GM18868 (cell line): ENCODE data around the gene RBMS1.
A peak's percentile ranks its signal among the peaks of the same experiment; 100 is the strongest.

ENCODE experiments used
- ATAC-seq: cut with Tn5 transposase; IDR thresholded peaks from one replicate; pipeline ENCODE4 v1.9.1; 2021; ENCODE audit warnings: mild to moderate bottlenecking, moderate library complexity; ENCODE audit not compliant: unreplicated experiment

Gene RBMS1, protein sequence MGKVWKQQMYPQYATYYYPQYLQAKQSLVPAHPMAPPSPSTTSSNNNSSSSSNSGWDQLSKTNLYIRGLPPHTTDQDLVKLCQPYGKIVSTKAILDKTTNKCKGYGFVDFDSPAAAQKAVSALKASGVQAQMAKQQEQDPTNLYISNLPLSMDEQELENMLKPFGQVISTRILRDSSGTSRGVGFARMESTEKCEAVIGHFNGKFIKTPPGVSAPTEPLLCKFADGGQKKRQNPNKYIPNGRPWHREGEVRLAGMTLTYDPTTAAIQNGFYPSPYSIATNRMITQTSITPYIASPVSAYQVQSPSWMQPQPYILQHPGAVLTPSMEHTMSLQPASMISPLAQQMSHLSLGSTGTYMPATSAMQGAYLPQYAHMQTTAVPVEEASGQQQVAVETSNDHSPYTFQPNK

DNA sequence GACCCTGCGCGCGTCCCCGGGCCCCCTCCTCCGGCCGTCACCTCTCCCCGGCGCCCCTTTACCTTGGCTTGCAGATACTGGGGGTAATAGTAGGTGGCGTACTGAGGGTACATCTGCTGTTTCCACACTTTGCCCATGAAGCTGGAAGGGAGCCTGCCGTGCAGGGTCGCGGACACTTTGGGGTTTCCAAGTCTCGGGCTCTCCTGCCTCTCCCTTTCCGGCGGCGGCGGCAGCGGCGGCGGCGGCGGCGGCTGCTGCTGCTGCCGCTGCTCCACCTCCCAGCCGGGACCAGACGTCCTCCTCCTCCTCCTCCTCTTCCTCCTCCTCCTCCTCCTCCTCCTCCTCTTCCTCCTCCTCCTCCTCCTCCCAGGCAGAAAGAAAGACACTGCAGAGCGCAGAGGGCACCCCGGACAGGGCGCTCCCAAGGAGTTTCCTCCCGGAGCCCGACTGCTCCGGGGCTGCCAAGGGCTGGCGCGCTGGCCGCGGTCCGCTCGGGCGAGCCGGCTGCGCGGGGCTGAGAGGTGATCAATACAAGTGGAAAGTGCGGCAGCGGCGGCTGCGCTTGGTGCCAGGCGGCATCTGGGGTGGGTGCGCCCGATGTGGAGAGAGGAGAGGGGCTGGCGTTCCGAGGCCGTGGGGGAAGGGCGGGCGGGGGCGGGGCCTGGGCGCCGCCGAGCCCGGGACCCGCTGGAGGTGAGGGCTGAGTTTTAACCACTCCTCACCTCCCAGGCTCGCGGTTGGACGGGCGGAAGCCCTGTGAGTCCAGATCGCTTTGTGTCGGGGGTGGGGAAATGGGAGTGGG is at the start of gene RBMS1:
Gene RBMS1 (minus strand): TSS at position 581 of the 802 bp plus-strand sequence. CDS start 444 bp downstream, at position 137.
- no peak for ATAC-seq

DNA sequence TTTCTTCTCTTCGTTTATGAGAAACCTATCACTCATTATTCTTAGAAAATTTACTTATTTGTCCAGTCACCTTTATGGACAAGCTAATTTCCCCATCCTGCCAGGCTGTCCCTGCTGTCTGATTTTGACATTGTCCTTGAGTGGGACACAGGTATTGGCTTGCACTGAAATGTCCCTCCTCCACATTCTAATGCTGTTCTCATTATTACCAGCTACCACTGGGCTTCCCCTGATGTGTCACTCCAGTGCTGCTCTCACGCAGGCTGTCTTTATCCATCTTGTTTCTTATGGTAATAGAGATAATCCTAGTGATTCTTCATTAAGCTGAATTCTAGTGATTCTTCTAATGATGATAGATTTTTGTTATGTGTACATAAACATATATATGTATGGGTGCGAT is 48.1 kb upstream of the RBMS1 start:
- no peak for ATAC-seq

DNA sequence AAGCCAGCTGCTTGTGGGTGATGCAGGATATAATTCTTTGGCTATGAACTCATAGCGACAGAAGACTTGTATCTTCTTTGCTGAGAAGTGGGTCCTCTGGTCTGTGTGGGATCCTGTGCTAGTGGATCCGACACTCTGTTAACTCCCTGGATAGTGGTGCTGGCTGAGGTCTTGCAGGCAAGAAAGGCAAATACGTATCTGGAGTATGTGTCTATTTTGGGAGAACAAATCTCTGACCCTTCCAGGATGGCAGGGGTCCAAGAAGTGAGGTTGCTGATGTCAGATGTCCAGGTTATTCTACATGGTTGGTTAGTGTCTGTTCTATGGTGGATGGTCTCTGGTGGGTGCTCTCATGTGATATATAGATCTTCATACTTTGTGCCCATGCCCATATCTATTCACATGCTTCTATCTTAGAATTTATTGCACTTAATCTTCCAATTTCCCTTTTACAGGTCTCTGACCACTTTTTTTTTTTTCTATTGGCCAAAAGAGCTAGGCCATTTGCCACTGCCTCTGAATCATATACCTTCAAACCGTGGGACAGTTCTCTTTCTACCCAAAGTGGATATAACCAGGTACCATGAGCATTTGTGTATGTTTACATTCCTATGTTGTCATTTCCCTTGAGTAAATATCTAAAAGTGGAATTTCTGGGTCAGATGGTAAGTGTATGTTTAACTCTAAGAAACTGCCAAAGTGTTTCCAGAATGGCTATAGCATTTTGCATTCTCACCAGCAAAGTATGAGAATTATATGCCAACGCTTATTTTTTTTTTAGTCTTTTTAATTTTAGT is 45.1 kb upstream of the RBMS1 start:
- ATAC-seq = no peak

DNA sequence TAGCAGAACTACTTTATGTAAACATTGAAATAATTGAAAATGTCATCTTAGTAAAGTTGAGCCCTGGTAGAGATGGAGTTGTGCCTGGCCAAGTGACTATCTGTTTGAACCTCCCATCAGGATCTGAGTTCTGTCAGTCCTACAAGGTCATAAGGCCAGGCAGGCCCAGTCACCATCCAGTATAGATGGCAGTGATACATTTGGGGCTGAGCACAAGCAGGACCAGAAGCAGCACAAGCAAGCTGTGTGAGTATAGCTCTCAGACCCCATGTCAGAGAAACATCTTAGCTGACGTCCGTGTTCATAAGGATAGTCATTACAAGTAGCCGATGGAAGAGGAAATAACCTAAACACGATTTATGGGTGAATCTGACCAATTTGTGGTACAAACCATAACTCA is 44.5 kb upstream of the RBMS1 start:
- no peak for ATAC-seq

DNA sequence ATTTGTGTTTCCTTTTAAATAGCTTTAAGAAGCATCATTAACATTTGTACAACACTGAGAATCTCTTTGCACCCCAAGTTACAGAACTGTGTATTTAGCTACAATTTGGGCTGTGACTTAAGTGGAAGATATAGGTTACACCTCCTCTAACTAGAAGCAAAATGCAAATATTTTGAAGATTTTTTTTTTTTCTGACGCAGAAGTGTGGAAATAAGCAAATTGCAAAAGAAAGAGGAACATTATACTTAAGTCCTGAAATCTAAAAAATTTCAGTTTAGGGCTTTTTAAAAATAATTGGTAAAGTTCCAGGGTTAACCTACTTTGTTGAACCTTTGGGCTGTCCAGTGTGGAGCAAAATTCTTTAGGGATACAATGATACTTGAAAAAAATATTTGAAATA is 41.4 kb upstream of the RBMS1 start:
- no peak for ATAC-seq

DNA sequence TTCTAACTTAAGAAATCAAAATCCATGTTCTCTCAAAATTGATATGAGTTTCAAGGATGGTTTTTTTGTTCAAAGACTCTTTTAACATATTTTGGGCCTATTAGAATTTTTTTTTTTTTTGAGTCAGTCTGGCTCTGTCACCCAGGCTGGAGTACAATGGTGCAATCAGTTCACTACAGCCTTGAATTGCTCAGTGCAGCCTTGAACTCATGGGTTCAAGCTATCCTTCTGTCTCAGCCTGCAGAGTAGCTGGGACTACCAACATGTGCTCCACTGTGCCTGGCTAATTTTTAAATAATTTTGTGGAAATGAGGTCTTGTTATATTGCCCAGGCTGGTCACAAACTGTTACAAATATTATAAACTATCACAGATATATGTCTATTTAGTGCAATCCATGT is 40.6 kb upstream of the RBMS1 start:
- no peak for ATAC-seq

DNA sequence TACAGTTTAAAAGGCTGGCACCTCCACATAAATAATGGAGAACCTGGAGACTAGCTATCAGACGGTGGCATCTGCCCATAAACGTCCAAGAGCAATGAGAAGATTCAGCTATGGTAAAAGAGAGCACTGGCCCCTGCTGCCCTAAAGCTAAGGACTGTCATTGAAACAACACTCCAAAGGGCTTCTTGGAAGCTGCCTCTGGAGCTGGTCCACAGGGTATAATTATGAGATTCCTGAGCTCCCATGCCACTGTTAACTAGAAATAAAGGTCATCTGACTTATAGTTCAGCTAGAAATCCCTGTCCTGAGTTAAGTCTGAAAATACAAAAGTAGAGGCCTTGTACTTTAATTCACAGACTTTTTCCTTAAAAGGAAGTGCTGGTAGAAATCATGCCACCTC is 39.9 kb upstream of the RBMS1 start:
- ATAC-seq = no peak

DNA sequence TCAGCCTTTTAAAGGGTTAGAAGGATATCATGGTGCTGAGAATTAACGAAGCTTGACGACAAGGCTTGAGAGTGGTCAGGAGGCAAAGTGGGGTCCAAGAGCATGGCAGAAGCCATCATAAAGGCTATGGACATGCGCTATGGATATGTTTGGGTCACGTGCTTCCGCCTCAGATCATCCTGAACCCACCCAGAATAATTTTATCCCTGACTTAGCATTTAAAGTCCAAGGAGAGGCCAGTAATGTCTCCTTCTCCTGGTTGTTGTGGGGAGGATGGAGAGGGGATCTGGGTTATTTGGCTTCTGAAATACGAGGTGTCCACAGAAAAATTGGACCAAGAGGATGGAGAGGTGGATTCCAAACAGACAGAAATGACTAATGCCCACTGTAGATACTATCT is 38.8 kb upstream of the RBMS1 start:
- no peak for ATAC-seq

DNA sequence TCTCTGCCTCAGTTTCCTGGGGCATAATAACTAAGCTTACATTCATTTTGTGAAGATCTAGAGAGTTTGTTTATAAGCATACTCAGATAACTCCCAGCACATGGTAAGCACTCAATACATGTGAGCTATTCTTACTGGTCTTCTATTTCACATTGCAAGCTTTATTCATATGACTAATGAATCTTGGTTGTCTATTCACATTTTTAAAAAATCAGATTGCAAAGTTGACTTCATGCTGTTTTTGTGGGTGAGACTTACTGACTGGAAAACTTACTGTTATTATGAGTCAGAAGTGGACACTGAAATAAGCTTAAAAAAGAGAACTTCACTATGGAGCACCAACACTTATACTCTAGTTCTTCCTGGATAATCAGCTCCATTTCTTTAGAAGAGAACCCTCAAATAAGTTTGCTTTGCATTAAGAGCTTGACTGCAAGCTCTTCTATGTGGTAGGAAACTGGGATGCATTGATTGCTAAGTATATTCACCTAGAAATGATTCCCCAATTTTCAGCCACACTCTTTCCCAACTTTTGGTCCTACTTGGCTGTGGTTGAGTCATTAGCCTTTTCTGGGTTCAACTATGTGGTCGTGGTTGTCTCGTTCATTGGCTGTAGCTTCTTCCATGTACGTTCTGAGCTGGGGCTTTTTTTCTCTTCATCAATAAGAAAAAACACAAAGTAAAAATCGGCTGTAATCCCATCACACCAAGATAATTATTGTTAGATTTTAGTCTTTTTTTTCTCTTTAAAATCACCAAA is 29.5 kb upstream of the RBMS1 start:
- ATAC-seq = no peak

DNA sequence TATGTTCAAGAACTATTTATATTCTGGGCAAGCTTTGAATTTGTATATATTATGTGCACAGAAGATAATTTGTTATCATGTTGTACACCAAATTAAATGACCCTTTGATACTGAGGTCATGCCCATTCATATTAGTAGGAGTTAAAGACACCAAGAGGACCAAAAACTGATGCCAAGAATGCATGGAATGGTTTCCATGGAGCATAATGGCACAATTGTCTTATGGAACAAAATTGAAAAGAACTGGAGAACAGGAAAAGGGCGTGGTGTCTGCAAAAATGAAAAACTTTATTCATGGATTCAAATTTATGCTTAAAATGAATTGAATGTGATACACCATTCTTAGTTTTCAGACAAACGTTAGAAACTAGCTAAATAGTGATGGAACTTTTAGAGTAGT is 24.1 kb upstream of the RBMS1 start:
- no peak for ATAC-seq

DNA sequence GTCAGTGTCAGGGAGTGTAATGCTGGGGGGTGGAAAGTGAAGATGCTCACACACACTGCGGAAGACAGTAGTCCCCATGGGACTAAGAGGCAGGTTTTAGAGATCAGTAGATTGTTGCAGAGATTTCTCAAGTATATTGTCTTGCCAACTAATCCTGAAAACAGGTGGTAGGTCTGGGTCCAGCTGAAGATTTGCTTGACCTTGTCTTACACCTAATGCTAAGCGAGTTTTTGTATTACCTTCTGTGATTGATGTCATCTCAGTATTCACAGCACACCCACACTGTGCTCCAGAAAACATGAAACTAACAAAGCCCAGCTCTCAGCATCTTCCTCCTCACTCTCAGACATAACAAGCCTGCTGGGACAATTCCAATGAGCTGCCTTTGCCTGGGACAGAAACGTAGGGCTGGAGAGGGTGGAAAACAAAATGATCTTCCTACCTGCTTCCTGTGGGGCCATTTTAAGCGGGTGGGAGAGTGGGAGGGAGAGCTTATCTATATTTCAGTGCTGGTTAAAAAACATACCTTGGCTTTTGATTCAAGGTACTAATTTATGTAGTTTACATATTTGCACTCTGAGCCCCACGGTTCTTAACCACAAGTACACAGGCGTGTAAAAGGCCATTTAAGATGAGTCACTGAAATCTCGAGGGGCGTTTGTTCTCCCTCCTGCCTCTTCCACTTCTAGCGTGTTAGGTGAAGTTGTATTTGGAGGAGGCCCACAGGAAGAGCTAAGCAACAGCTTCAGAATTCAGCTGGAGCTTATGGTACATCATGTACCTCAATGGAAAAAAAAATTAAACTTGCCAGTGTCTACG is 23.1 kb upstream of the RBMS1 start:
- peak; percentile 73 for ATAC-seq

DNA sequence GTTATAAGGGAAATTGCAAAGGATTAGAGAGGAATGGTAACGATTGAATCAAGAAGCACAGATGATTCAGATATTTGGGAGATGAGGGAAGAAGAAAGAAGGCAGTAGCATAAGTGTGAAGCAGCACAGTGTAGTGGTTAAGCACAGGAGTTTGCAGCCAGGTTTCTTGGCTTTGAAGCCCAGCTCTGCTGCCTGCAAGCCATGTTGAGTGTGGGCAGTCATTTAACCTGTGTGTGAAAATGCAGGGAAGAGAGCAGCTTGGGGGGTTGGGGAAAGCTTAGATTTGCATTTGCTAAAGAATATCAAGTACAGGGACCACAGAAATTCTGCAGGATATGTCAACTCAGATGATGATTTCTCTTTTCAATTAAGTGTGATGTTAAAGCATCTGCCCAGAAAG is 21.5 kb upstream of the RBMS1 start:
- ATAC-seq = no peak

DNA sequence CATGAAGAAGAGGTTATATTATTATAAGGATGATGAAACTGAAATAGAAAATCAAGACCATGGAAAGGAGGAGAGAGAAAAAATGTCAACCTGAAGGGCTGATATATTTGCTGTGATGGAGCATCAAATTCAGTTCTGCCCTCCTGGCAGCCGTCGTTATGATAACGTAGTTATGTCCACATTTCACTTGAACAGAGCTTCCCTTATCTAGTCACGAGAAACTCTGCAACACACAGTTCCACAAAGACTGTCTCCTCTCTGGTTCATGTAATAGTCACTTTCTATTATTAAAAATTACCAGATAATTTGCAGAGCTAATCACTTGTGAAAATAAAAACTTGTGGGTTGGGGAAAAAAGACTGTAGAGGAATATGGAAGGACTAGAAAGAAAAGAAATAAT is 19.5 kb upstream of the RBMS1 start:
- no peak for ATAC-seq

DNA sequence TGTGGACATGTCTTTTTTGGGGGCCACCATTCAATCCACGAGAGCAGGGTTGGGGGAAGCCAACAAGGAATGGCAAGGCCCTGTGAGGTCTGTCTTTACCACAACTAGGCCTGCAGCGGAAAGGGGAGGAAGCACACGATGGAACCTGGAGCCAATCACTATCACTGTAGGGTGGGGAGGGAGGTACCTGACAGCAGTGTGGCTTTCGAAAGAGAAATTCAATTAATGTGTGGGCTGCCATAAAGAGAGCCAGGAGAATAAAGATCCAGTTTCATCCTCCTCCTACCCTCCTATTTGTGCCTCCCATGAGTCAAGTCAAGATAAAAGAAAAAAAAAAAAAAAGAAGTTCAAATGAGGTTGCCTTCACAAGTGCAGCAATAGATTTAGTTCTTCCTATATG is 18.9 kb upstream of the RBMS1 start:
- no peak for ATAC-seq

DNA sequence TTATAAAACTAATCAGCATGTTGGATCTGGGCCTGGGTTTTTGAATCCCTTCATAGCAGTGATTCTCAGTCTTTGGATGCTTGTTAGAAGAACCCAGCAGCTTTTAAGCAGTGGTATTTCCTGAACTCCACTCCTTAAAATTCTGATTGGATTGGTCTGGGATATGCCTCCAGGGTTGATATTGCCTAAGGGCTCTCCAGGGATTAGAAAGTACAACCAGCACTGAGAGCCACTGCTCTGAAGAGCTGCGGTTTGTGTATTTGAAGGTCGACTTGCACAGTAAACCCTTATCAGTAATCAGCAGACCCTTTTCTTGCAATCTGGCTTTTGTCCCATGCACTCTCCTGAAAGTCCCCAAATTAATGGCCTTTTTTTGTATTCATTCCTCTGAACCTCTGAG is 17.0 kb upstream of the RBMS1 start:
- no peak for ATAC-seq

DNA sequence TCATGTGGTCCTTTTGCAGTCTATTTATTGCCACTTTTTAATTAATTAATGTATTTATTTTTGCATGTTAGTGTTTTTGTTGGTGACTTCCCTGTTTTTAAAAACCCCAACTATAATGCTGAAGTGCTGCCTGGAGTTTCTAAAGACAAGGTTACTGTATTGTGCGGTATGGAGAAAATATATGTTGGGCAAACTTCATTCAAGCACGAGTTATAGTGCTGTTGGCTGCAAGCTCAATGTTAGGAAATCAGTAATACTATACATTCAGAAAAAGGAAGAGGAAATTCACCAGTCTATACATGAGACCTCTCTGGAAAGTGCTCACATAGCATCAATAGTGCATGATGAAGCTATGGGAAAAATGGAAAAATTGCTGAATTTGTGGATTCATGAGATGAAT is 15.4 kb upstream of the RBMS1 start:
- ATAC-seq = no peak

DNA sequence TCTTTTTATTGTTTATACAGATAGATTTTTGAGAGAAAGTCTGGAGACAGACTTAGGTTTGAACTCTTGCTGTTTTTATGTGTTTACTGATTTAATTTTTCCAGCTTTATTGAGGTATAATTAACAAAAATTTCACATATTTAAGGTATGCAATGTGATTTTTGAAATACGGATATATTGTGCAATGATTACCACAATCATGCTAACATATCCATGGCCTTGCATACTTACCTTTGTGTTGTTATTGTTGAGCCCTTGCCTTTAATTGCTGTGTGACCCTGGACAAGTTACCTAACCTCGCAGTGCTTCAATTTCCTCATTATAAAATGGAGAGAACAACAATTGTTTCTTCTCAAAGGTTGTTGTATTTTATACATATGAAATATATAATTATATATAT is 13.9 kb upstream of the RBMS1 start:
- no peak for ATAC-seq

DNA sequence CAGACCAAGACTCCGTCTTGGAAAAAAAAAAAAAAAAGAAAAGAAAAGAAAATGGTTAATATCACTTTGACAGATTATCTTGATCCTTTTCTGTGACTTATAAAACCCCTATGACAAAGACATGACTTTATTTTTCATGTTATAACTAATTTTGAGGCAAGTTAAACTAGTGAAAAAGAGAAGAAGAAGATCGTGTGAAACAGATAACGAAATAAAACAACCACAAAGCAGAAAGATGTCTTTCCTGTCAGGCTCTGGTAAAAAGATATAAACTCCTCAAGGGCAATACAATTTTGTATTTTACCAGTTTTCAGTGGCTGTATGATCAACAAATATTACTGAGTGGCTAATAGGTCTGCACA is 13.4 kb upstream of the RBMS1 start:
- no peak for ATAC-seq

DNA sequence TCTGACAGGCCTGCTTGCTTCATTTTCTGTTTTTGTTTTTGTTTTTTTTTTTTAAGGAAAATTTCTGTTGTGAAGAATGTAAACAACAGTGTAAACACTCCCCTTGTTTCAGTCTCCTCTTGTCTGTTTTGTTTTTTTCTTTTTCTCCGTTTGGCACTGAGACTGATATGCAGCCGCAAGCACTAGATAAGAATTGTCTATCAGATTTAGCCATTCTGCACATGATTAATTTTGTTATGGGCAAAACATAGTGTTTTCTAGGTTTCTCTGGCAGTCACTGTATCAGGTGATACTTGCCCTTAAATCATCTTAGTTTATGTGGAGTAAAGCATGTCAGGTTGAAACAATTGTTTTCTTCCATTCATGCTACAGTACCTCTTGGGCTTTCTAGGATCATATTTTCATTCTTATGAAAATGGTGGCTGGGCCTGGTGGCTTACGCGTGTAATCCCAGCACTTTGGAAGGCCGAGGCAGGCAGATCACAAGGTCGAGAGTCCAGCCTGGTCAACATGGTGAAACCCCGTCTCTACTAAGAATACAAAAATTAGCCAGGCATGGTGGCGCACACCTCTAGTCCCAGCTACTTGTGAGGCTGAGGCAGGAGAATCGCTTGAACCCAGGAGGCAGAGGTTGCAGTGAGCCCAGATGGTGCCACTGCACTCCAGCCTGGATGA is 12.9 kb upstream of the RBMS1 start:
- ATAC-seq = no peak
